Naive B cell (primary cell): ENCODE measurements around the gene RNGTT. TPM values are rescaled to one million over a fixed set of nuclear protein-coding genes. Genes with fewer than 3 reads are reported as not detected.

ENCODE experiments used
- ATAC-seq, 2 donors: fragments of 150-1000 bp; cut with Tn5 transposase; 2 replicates each; pipeline ENCODE4 v1.10.0; 2021; ENCODE audit warnings: low read depth in 2 of 2, mild to moderate bottlenecking in 2 of 2, moderate library complexity in 2 of 2
- DNase-seq: peaks from one replicate; pipeline ENCODE4 v3.0.0; 2022
- H3K27ac Mint-ChIP-seq, 6 donors: one replicate each; pipeline ENCODE4 v1.8.0; 2020 to 2022; ENCODE audit warnings: mild to moderate bottlenecking in 6 of 6, mixed read lengths in 6 of 6, moderate library complexity in 5 of 6, inconsistent platforms in 2 of 6
- H3K27me3 Mint-ChIP-seq, 3 donors: one replicate each; pipeline ENCODE4 v1.8.0; 2021 to 2022; ENCODE audit warnings: mixed read lengths in 3 of 3, mild to moderate bottlenecking in 1 of 3
- H3K36me3 Mint-ChIP-seq, 2 donors: one replicate each; pipeline ENCODE4 v1.8.0; 2020 to 2022; ENCODE audit warnings: mixed read lengths in 2 of 2, inconsistent platforms in 1 of 2, mild to moderate bottlenecking in 1 of 2
- H3K4me1 Mint-ChIP-seq, 3 donors: one replicate each; pipeline ENCODE4 v1.8.0; 2020 to 2022; ENCODE audit warnings: mixed read lengths in 3 of 3, inconsistent platforms in 1 of 3, mild to moderate bottlenecking in 1 of 3, moderate library complexity in 1 of 3
- H3K4me3 Mint-ChIP-seq, 8 donors: one replicate each; pipeline ENCODE4 v1.8.0; 2020 to 2022; ENCODE audit warnings: mild to moderate bottlenecking in 8 of 8, mixed read lengths in 8 of 8, moderate library complexity in 8 of 8, inconsistent platforms in 2 of 8
- H3K9me3 Mint-ChIP-seq, 7 donors: one replicate each; pipeline ENCODE4 v1.8.0; 2020 to 2022; ENCODE audit warnings: mixed read lengths in 7 of 7, mild to moderate bottlenecking in 5 of 7, inconsistent platforms in 2 of 7, moderate library complexity in 1 of 7
- polyA plus RNA-seq, 6 donors: library from polyadenylated mRNA; unstranded; fragments of 300-500 nt; fragmentation: Illumina TruSeq; gene quantifications; one replicate each; pipeline ENCODE4 v1.2.3, GENCODE V29; 2021; ENCODE audit warnings: low read depth in 6 of 6

Gene RNGTT
- polyA plus RNA-seq, 6 donors from 2014 or later = 17.9 to 59.8 (median 40.0) TPM

DNA sequence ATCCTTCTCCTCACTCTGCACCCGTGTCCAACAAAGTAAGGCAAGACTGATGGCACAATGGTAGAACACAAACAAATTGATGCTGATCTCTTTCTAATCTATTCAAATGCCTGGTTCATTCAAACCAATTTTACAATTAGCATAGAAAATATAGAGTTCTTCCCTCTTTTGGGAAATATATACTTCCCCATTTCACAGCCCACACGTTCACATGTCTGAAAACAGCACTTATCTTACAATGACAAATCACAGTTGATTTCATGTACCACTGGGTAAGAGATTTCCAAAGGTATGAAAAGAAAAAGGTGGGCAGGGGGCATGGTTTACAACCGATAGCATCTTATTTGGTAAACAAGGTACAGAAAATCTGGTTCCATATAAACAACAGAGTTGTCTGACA, 137.6 kb downstream of the RNGTT start:
- Mint-ChIP-seq H3K9me3 (peaks cover 7 to 24% (median 17%) of the 10 kb centered on the region in 7 donors), H3K27ac (no peak overlapping the region), H3K27me3 (no peaks in the 10 kb centered on the region), H3K4me1 (peaks cover 2 to 14% (median 7%) of the 10 kb centered on the region in 3 donors), H3K4me3 (no peak overlapping the region), H3K36me3 (peaks cover 27% of the 10 kb centered on the region in 2 donors)
- no peak for DNase-seq
- no peak for ATAC-seq

DNA sequence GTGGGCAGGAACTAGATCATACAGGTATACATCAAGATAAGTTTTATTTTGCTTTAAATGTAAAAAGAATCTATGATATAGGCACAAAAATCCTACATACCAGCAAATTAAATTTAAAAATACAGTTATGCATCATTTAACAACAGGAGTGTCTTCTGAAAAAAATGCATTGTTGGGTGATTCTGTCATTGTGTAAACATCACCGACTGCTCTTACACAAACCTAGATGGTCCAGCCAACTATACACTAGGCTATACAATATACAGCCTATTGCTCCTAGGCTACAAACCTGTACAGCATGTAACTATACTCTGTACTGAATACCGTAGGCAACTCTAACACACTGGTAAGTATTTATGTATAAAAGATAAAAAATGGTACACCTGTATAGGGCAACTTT, 139.4 kb downstream of the RNGTT start:
- H3K27ac Mint-ChIP-seq = peak overlapping the region in 1 of 6 donors; percentile 63
- peaks cover 8 to 15% of the 10 kb centered on the region in 2 donors for H3K36me3 Mint-ChIP-seq
- ATAC-seq = no peak

DNA sequence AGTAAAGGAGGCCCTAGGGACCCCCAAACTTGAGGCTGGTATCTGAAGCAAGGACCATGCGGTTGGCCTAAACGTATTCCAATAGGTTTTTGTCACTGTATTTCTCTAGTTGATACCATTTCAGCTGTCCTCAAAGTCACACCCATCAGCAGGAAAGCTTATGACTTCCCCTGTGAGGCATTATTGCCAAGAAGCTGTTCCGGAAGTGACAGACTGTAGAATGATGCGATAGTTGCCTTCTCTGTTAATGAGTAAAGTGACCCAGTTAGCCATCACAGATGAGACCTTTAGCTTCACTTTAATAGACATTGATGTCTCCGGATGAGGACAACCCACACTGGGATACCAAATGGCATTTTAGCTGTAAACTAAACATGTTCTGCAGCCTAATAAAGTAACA, 147.9 kb downstream of the RNGTT start:
- Mint-ChIP-seq H3K4me3 (no peak overlapping the region), H3K27me3 (no peaks in the 10 kb centered on the region), H3K9me3 (no peaks in the 10 kb centered on the region), H3K4me1 (peaks cover 5 to 21% (median 15%) of the 10 kb centered on the region in 3 donors), H3K27ac (no peak overlapping the region), H3K36me3 (no peaks in the 10 kb centered on the region)
- no peak for DNase-seq
- no peak for ATAC-seq

More for the DNA sequence above, 139.4 kb downstream of the RNGTT start:
- Mint-ChIP-seq H3K4me1 (peaks cover 2 to 18% (median 17%) of the 10 kb centered on the region in 3 donors), H3K9me3 (peaks cover 0 to 7% (median 5%) of the 10 kb centered on the region in 7 donors), H3K4me3 (no peak overlapping the region), H3K27me3 (no peaks in the 10 kb centered on the region)
- DNase-seq = no peak

DNA sequence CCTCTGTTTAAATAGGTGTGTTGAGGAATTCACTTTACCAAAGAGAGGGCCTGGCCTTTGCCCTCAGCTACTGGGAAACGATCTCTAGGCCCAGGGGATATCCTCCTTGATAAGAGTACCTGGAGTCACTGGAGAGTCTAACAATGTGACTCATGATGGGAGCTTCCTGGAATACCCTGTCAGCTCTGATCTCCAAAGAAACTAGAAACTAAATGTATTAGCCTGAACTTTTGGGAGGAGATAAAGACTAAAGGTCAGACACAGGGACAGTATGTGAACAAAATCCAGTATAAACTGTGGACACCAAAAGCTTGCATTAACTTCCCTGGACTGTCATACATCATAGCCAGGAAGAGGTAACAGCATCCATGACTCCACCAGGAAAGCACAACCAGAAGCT, 148.5 kb downstream of the RNGTT start:
- no peak overlapping the region for H3K27ac Mint-ChIP-seq
- no peaks in the 10 kb centered on the region for H3K36me3 Mint-ChIP-seq
- no peak overlapping the region for H3K4me3 Mint-ChIP-seq

DNA sequence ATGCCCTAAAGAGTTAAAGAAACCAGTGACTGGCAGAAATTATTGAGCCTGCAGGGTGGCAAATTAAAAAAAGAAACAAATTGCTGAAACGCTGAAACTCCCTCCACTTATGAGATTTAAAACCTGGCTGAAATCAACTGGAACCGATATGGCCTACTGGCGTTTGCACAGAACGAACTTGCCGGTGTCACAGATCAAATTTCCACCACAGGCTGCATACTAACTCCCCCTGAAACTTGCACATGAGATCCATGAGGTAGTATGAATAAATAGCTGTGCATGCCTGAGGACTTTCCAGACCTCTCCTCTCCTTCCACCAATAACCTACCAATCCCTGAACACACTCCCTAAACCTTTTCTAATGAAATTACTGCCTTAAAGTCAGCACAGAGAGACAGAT, 150.4 kb downstream of the RNGTT start:
- ATAC-seq (no peak), DNase-seq (no peak)
- Mint-ChIP-seq H3K4me3 (no peak overlapping the region), H3K27ac (no peak overlapping the region), H3K27me3 (no peaks in the 10 kb centered on the region), H3K9me3 (peaks cover 0 to 10% (median 2%) of the 10 kb centered on the region in 7 donors), H3K4me1 (peaks cover 3 to 11% (median 8%) of the 10 kb centered on the region in 3 donors), H3K36me3 (peaks cover 0 to 9% of the 10 kb centered on the region in 2 donors)

More for the DNA sequence above, 148.5 kb downstream of the RNGTT start:
- peaks cover 3 to 19% (median 15%) of the 10 kb centered on the region in 3 donors for H3K4me1 Mint-ChIP-seq
- H3K9me3 Mint-ChIP-seq = no peaks in the 10 kb centered on the region
- ATAC-seq = no peak
- no peaks in the 10 kb centered on the region for H3K27me3 Mint-ChIP-seq
- no peak for DNase-seq

DNA sequence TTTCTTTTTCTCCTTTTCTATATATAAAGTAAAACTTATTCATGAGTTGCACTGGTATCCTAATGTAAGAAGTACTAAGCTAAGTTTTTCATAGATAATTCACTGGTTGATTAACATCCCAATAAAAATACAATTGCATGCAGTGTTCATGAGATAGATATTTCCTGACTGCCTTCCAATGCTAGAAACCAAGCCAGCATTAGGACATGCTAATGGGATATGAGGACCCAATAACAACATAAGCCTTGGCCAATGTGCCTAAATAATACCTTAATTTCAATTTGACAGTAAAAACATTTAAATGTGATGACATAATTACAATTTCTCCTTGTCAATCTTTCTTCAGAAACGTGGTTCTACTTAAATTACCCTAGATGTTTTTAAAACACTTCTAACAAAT, 152.7 kb downstream of the RNGTT start:
- H3K27ac Mint-ChIP-seq = no peak overlapping the region

DNA sequence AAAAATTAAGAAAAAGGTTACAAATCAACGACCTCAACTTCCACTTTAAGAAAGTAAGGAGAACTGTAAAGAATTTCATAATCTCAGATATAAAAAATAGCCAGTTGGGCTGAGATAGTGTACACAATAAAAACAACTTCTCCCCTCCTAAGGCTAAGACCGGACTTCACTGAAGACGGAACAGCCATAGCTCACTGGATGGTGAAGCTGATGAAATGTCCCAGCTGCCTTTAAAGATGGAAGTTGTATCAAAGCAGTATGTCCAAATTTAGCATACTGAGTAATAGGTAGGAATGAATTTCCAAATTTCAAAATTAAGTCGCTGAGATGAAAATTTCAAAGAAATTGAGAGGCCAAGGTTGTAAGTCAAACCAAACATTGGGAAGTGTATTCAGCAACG, 153.3 kb downstream of the RNGTT start:
- Mint-ChIP-seq H3K4me1 (peaks cover 2 to 22% (median 12%) of the 10 kb centered on the region in 3 donors), H3K9me3 (peaks cover 6 to 24% (median 16%) of the 10 kb centered on the region in 7 donors), H3K36me3 (peaks cover 26% of the 10 kb centered on the region in 2 donors), H3K27me3 (no peaks in the 10 kb centered on the region), H3K4me3 (no peak overlapping the region), H3K27ac (no peak overlapping the region)
- no peak for DNase-seq
- ATAC-seq = no peak

More for the DNA sequence above, 152.7 kb downstream of the RNGTT start:
- no peak overlapping the region for H3K4me3 Mint-ChIP-seq
- H3K27me3 Mint-ChIP-seq = no peaks in the 10 kb centered on the region
- ATAC-seq = no peak
- peaks cover 6 to 24% (median 14%) of the 10 kb centered on the region in 7 donors for H3K9me3 Mint-ChIP-seq
- H3K4me1 Mint-ChIP-seq = peaks cover 0 to 16% (median 9%) of the 10 kb centered on the region in 3 donors
- DNase-seq = no peak
- H3K36me3 Mint-ChIP-seq = peaks cover 20 to 21% of the 10 kb centered on the region in 2 donors

DNA sequence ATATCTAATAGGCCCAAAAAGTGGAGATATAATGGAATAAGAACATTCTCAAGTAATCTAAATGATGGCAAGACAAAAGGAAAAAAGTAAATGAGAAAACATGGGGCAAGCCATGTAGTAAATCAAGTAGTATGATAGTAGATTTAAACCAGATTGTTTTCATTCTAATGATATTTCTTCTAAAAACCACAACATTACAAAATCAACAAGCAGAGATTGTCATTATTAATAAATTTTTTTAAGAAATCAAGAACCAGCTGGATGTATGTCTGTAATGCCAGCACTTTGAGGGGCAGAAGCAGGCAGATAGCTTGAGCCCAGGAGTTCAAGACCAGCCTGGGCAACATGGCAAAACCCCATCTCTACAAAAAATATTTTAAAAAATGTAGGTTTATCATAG, 155.0 kb downstream of the RNGTT start:
- H3K27ac Mint-ChIP-seq = no peak overlapping the region
- peaks cover 5 to 24% (median 10%) of the 10 kb centered on the region in 3 donors for H3K4me1 Mint-ChIP-seq
- H3K27me3 Mint-ChIP-seq = no peaks in the 10 kb centered on the region
- ATAC-seq (no peak), DNase-seq (no peak)
- H3K36me3 Mint-ChIP-seq = peaks cover 30 to 35% of the 10 kb centered on the region in 2 donors
- peaks cover 6 to 24% (median 16%) of the 10 kb centered on the region in 7 donors for H3K9me3 Mint-ChIP-seq
- no peak overlapping the region for H3K4me3 Mint-ChIP-seq

DNA sequence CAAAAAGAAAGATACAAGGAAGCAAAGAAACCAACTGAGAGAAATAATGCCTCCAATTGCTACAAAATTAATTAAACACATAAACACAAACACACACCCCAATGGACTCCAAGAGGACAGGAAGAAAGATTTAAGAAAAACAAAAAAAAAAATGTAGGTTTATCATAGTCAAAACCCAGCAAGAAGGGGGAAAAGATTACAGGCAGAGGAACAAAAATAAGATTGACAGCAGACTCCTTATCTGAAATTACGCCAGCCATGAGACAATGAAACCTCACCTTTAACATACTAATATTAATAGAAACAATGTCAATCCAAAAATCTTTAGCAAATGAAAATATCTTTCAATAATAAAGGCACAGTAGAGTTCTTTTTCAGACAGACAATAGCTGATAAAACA, 155.8 kb downstream of the RNGTT start:
- ATAC-seq = no peak
- H3K27me3 Mint-ChIP-seq = no peaks in the 10 kb centered on the region
- peaks cover 6 to 24% (median 16%) of the 10 kb centered on the region in 7 donors for H3K9me3 Mint-ChIP-seq
- H3K36me3 Mint-ChIP-seq = peaks cover 30 to 40% of the 10 kb centered on the region in 2 donors
- H3K27ac Mint-ChIP-seq = no peak overlapping the region
- H3K4me3 Mint-ChIP-seq = no peak overlapping the region
- no peak for DNase-seq
- peaks cover 5 to 20% (median 10%) of the 10 kb centered on the region in 3 donors for H3K4me1 Mint-ChIP-seq

DNA sequence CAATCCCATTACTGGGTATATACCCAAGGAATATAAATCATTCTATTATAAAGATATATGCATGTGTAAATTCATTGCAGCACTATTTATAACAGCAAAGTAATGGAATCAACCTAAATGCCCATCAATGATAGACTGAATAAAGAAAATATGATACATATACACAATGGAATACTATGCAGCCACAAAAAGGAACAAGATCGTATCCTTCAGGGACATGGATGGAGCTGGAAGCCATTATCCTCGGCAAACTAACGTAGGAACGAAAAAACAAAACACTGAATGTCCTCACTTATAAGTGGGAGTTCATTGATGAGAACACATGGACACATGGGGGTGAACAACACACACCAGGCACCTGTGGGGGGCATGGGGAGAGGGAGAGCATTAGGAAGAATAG, 156.7 kb downstream of the RNGTT start:
- peak overlapping the region in 1 of 6 donors; percentile 21 for H3K27ac Mint-ChIP-seq
- peaks cover 30 to 47% of the 10 kb centered on the region in 2 donors for H3K36me3 Mint-ChIP-seq
- H3K4me3 Mint-ChIP-seq = no peak overlapping the region
- no peak for DNase-seq
- H3K9me3 Mint-ChIP-seq = peaks cover 6 to 24% (median 16%) of the 10 kb centered on the region in 7 donors
- no peaks in the 10 kb centered on the region for H3K27me3 Mint-ChIP-seq
- peaks cover 5 to 17% (median 10%) of the 10 kb centered on the region in 3 donors for H3K4me1 Mint-ChIP-seq
- ATAC-seq = no peak

DNA sequence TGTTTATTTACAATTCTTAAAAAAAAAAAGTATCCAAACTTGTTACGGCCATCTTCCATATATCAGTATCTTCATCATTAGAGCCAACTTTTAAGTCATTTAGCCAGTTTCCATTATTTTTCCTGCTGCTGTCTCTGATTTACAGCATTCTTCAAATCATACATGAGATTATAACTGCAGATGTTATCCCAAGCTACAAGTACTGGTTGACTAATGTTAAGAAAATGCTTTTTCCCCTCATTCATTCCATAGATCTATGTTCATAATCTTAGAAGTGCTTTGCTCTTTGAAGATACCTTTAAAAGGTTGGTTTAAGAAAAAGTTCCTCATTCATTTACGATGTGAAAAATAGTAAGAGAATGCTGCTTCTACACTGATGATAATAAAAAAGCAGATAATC, 158.7 kb downstream of the RNGTT start:
- Mint-ChIP-seq H3K27ac (no peak overlapping the region), H3K36me3 (peaks cover 30 to 60% of the 10 kb centered on the region in 2 donors), H3K27me3 (no peaks in the 10 kb centered on the region), H3K4me1 (peaks cover 5 to 15% (median 10%) of the 10 kb centered on the region in 3 donors), H3K9me3 (peaks cover 6 to 24% (median 16%) of the 10 kb centered on the region in 7 donors), H3K4me3 (no peak overlapping the region)
- ATAC-seq (no peak), DNase-seq (no peak)

DNA sequence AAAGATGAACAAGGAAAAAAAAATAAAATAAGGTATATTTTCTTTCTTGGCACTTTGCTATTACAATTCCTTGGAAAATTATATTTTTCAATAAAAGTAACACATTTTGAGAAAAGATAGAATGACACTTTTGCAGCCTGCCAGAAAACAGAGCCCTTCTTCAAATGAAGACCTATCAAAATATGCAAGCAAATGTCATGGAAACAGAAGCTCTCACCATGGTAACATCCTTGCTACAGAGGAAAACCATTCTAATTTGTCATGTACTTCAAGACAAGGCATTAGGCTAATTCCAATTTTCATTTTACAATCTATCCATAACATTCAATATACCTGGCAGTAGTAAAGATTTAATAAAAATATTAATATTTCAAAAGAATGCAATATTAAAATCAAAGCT, 177.9 kb downstream of the RNGTT start:
- Mint-ChIP-seq H3K4me1 (peaks cover 0 to 3% (median 2%) of the 10 kb centered on the region in 3 donors), H3K36me3 (peaks cover 0 to 6% of the 10 kb centered on the region in 2 donors), H3K27me3 (no peaks in the 10 kb centered on the region), H3K4me3 (no peak overlapping the region), H3K27ac (no peak overlapping the region), H3K9me3 (no peaks in the 10 kb centered on the region)
- DNase-seq (no peak), ATAC-seq (no peak)

DNA sequence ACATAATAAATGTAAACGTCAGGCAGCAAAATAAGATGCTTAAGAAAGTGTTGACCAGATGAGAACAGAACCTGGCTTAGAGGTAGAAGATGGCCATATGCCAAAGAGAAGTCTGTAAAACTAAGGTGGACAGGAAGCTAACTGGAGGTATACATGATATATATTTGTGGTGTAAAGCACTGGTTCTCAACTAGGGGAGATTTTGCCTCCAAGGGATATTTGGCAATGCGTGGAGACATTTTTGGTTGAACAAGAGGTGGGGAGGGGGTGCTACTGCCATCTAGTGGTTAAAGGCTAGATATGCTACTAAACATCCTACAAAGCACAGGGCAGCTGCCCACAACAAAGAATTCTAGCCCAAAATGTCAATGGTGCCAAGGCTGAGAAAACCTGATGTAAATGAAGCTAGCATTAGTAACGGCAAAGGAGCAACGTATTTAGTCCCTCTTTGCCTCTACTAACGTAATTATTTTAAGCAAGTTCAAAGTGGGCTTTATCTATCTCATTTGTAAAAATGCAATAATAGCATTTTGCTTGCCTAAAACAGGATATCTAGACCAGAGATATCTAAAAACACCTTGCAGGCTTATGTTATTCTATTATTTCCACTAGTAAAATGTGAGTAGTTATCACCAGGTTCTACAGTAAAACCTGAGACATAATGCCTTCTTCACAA, 182.6 kb downstream of the RNGTT start:
- Mint-ChIP-seq H3K27me3 (no peaks in the 10 kb centered on the region), H3K36me3 (peaks cover 12 to 21% of the 10 kb centered on the region in 2 donors), H3K4me1 (peaks cover 14 to 15% (median 14%) of the 10 kb centered on the region in 3 donors), H3K27ac (peak overlapping the region in 1 of 6 donors; percentile 10), H3K4me3 (no peak overlapping the region), H3K9me3 (peaks cover 0 to 7% (median 0%) of the 10 kb centered on the region in 7 donors)
- ATAC-seq = peak; percentile 82 to 84
- peak; percentile 62 for DNase-seq
